Measurements from ENCODE around the gene AHNAK2.
"Not testable (repeated sequence)": the region's sequence is repeated elsewhere in the genome, so short reads cannot be mapped to it uniquely, and the experiment has no call there.

AHNAK2 gene

DNA sequence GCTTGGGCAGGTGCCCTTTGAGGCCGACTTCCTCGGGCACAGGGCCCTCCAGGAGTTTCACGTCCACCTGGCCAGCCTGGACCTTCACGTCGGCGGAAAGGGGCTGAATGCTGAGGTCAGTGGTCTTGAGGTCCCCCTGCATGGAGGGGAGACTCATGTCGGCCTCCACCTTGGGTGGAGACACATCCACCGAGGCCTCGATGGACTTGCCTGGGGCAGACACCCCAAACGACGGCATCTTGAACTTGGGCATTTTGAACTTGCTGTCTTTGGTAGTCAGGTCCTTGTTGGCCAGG lies 29.5 kb downstream of the AHNAK2 start:
- no peak overlapping the region for H3K4me3 ChIP-seq (ENCODE audit: low read depth, low read length)
- DNase-seq (ENCODE audit: low read depth) = no peak
- TF ChIP-seq, protein P1, sequence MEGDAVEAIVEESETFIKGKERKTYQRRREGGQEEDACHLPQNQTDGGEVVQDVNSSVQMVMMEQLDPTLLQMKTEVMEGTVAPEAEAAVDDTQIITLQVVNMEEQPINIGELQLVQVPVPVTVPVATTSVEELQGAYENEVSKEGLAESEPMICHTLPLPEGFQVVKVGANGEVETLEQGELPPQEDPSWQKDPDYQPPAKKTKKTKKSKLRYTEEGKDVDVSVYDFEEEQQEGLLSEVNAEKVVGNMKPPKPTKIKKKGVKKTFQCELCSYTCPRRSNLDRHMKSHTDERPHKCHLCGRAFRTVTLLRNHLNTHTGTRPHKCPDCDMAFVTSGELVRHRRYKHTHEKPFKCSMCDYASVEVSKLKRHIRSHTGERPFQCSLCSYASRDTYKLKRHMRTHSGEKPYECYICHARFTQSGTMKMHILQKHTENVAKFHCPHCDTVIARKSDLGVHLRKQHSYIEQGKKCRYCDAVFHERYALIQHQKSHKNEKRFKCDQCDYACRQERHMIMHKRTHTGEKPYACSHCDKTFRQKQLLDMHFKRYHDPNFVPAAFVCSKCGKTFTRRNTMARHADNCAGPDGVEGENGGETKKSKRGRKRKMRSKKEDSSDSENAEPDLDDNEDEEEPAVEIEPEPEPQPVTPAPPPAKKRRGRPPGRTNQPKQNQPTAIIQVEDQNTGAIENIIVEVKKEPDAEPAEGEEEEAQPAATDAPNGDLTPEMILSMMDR (conservative IDR thresholded peaks at IDR 0.05; ENCODE audit: low read depth, low read length) = no peak

DNA sequence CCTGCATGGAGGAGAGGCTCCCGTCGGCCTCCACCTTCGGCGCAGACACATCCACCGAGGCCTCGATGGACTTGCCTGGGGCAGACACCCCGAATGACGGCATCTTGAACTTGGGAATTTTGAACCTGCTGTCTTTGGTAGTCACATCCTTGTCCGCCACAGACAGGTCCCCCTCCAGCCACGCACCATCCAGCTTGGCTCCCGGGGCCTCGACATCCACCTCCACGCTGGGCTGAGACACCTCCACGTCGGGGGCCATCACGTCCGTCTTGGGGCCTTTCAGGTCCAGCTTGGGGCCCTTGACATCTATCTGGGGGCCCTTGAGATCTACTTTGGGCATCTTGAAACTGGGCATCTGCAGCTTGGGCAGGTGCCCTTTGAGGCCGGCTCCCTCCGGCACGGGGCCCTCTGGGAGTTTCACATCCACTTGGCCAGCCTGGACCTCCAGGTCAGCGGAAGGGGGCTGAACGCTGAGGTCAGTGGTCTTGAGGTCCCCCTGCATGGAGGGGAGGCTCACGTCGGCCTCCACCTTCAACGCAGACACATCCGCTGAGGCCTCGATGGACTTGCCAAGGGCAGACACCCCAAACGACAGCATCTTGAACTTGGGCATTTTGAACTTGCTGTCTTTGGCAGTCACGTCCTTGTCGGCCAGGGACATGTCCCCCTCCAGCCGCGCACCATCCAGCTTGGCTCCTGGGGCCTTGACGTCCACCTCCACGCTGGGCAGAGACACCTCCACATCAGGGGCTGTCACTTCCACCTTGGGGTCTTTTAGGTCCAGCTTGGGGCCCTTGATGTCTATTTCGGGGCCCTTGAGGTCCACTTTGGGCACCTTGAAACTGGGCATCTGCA lies 30.1 kb downstream of the AHNAK2 start:
- not testable (repeated sequence) for DNase-seq (ENCODE audit: low read depth); H3K4me3 ChIP-seq (ENCODE audit: low read depth, low read length)

DNA sequence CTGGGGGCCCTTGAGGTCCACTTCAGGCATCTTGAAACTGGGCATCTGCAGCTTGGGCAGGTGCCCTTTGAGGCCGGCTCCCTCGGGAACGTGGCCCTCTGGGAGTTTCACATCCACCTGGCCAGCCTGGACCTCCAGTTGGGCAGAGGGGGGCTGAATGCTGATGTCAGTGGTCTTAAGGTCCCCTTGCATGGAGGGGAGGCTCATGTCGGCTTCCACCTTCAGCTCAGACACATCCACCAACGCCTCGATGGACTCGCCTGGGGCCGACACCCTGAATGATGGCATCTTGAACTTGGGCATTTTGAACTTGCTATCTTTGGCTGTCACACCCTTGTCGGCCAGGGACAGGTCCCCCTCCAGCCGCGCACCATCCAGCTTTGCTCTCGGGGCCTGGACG lies 31.0 kb downstream of the AHNAK2 start:
- not testable (repeated sequence) for DNase-seq (ENCODE audit: low read depth)

DNA sequence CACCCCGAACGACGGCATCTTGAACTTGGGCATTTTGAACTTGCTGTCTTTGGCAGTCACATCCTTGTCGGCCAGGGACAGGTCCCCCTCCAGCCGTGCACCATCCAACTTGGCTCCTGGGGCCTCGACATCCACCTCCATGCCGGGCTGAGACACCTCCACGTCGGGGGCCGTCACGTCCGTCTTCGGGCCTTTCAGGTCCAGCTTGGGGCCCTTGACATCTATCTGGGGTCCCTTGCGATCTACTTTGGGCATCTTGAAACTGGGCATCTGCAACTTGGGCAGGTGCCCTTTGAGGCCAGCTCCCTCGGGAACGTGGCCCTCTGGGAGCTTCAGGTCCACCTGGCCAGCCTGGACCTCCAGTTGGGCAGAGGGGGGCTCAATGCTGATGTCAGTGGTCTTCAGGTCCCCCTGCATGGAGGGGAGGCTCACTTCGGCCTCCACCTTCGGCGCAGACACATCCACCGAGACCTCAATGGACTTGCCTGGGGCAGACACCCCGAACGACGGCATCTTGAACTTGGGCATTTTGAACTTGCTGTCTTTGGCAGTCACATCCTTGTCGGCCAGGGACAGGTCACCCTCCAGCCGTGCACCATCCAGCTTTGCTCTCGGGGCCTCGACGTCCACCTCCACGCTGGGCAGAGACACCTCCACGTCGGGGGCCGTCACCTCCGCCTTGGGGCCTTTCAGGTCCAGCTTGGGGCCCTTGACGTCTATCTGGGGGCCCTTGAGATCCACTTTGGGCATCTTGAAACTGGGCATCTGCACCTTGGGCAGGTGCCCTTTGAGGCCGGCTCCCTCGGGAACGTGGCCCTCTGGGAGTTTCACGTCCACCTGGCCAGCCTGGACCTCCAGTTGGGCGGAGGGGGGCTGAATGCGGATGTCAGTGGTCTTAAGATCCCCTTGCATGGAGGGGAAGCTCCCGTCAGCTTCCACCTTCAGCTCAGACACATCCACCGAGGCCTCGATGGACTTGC lies 31.9 kb downstream of the AHNAK2 start:
- not testable (repeated sequence) for H3K4me3 ChIP-seq (ENCODE audit: low read depth, low read length); DNase-seq (ENCODE audit: low read depth)

More for the DNA sequence above, 31.0 kb downstream of the AHNAK2 start:
- not testable (repeated sequence) for H3K4me3 ChIP-seq (ENCODE audit: low read depth, low read length)

DNA sequence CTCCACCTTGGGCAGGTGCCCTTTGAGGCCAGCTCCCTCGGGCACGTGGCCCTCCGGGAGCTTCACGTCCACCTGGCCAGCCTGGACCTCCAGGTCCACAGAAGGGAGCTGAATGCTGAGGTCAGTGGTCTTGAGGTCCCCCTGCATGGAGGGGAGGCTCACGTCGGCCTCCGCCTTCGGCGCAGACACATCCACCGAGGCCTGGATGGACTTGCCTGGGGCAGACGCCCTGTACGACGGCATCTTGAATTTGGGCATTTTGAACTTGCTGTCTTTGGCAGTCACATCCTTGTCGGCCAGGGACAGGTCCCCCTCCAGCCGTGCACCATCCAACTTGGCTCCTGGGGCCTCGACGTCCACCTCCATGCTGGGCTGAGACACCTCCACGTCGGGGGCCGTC lies 32.9 kb downstream of the AHNAK2 start:
- not testable (repeated sequence) for H3K4me3 ChIP-seq (ENCODE audit: low read depth, low read length); DNase-seq (ENCODE audit: low read depth)

DNA sequence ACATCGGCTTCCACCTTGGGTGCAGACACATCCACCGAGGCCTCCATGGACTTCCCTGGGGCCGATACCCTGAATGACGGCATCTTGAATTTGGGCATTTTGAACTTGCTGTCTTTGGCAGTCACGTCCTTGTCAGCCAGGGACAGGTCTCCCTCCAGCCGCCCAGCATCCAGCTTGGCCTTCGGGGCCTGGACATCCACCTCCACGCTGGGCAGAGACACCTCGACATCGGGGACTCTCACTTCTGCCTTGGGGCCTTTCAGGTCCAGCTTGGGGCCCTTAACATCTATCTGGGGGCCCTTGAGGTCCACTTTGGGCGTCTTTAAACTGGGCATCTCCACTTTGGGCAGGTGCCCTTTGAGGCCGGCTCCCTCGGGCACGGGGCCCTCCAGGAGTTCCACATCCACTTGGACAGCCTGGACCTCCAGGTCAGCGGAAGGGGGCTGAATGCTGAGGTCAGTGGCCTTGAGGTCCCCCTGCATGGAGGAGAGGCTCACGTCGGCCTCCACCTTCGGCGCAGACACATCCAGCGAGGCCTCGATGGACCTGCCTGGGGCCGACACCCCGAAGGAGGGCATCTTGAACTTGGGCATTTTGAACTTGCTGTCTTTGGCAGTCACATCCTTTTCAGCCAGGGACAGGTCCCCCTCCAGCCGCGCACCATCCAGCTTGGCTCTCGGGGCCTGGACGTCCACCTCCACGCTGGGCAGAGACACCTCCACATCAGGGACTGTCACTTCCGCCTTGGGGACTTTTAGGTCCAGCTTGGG lies 33.6 kb downstream of the AHNAK2 start:
- not testable (repeated sequence) for H3K4me3 ChIP-seq (ENCODE audit: low read depth, low read length); DNase-seq (ENCODE audit: low read depth)

DNA sequence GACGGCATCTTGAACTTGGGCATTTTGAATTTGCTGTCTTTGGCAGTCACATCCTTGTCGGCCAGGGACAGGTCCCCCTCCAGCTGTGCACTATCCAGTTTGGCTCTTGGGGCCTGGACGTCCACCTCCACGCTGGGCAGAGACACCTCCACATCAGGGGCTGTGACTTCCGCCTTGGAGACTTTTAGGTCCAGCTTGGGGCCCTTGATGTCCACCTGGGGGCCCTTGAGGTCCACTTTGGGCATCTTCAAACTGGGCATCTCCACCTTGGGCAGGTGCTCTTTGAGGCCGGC lies 34.2 kb downstream of the AHNAK2 start:
- not testable (repeated sequence) for DNase-seq (ENCODE audit: low read depth); H3K4me3 ChIP-seq (ENCODE audit: low read depth, low read length)

DNA sequence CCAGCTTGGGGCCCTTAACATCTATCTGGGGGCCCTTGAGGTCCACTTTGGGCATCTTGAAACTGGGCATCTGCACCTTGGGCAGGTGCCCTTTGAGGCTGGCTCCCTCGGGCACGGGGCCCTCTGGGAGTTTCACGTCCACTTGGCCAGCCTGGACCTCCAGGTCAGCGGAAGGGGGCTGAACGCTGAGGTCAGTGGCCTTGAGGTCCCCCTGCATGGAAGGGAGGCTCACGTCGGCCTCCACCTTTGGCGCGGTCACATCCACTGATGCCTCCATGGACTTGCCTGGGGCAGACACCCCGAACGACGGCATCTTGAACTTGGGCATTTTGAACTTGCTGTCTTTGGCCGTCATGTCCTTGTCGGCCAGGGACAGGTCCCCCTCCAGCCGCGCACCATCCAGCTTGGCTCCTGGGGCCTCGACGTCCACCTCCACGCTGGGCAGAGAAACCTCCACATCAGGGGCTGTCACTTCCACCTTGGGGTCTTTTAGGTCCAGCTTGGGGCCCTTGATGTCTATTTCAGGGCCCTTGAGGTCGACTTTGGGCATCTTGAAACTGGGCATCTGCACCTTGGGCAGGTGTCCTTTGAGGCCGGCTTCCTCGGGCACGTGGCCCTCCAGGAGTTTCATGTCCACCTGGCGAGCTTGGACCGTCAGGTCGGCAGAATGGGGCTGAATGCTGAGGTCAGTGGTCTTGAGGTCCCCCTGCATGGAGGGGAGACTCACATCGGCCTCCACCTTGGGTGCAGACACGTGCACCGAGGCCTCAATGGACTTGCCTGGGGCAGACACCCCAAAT lies 34.8 kb downstream of the AHNAK2 start:
- not testable (repeated sequence) for DNase-seq (ENCODE audit: low read depth); H3K4me3 ChIP-seq (ENCODE audit: low read depth, low read length)

DNA sequence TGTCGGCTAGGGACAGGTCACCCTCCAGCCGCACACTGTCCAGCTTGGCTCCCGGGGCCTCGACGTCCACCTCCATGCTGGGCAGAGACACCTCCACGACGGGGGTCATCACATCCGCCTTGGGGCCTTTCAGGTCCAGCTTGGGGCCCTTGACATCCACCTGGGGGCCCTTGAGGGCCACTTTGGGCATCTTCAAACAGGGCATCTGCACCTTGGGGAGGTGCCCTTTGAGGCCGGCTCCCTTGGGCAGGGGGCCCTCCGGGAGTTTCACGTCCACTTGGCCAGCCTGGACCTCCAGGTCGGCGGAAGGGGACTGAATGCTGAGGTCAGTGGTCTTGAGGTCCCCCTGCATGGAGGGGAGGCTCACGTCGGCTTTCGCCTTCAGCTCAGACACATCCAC lies 35.6 kb downstream of the AHNAK2 start:
- TF ChIP-seq, protein P1 (conservative IDR thresholded peaks at IDR 0.05; ENCODE audit: low read depth, low read length) = no peak

DNA sequence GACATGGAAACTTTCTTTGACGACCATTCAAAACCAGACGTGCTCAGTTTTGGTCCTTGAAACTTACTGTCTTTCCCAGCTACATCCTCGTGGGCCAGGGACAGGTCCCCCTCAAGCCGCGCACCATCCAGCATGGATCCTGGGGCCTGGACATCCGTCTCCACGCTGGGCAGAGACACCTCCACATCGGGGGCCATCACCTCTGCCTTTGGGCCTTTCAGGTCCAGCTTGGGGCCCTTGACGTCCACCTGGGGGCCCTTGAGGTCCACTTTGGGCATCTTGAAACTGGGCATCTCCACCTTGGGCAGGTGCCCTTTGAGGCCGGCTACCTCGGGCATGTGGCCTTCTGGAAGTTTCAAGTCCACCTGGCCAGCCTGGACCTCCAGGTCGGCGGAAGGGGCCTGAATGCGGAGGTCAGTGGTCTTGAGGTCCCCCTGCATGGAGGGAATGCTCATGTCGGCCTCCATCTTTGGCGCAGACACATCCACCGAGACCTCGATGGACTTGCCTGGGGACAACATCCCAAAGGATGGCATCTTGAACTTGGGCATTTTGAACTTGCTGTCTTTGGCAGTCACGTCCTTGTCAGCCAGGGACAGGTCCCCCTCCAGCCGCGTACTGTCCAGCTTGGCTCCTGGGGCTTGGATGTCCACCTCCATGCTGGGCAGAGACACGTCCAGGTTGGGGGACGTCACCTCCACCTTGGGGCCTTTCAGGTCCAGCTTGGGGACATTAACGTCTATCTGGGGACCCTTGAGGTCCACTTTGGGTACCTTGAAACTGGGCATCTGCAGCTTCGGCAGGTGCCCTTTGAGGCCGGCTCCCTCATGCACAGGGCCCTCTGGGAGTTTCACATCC lies 36.4 kb downstream of the AHNAK2 start:
- DNase-seq (ENCODE audit: low read depth) = no peak
- H3K4me3 ChIP-seq (ENCODE audit: low read depth, low read length) = no peak overlapping the region
- TF ChIP-seq, protein P1 (conservative IDR thresholded peaks at IDR 0.05; ENCODE audit: low read depth, low read length) = no peak

More for the DNA sequence above, 35.6 kb downstream of the AHNAK2 start:
- DNase-seq (ENCODE audit: low read depth) = no peak
- H3K4me3 ChIP-seq (ENCODE audit: low read depth, low read length) = no peak overlapping the region
